Measurements from ENCODE around the gene MESD. TPM values are rescaled to one million over a fixed set of nuclear protein-coding genes. Genes with fewer than 3 reads are reported as not detected.

Gene MESD
- total RNA-seq, 4 donors from 2014 or later, result 14.1 to 17.4 (median 14.5) TPM

DNA sequence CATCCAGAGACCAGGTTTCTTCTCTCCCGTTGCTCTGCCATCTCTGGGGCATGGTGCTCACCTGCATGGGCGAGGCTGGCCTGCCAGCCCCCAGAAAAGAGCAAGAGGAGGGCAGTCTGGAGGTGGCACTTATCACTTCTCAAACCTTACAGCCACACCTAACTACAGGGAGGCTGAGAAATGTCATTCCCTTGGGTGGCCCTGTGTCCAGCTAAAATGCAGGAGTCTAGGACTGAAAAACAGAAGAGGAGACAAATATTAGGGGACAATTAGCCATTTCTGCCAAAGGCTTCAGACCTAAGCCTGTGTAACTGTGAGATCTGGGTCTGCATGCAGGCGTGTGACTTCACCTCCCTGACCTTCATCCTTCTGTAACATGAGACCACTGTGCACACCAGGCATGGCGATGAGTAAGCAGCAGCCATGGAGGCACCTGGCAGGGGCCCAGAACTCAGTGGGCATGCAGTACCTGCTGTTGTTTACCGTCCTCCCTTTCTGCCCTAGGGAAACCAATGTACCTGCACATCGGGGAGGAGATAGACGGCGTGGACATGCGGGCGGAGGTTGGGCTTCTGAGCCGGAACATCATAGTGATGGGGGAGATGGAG, 83.4 kb downstream of the MESD start:
- Histone ChIP-seq H3K4me3 (no peak overlapping the region), H3K4me1 (no peaks in the 10 kb centered on the region), H3K27ac (replicated peaks in 1 of 4) (no peak overlapping the region), H3K36me3 (peaks cover 10 to 52% (median 24%) of the 10 kb centered on the region in 4 donors), H3K9me3 (peaks cover 0 to 9% (median 0%) of the 10 kb centered on the region in 4 donors), H3K27me3 (no peaks in the 10 kb centered on the region)
- intact Hi-C loops (cut with DNase I), result no loop called here
- TF ChIP-seq POLR2A (IDR thresholded peaks at IDR 0.05; ENCODE audit: low read depth) (no peak), EP300 (IDR thresholded peaks at IDR 0.05) (no peak), POLR2AphosphoS5 (IDR thresholded peaks at IDR 0.05) (no peak)
- TF ChIP-seq, protein P1, sequence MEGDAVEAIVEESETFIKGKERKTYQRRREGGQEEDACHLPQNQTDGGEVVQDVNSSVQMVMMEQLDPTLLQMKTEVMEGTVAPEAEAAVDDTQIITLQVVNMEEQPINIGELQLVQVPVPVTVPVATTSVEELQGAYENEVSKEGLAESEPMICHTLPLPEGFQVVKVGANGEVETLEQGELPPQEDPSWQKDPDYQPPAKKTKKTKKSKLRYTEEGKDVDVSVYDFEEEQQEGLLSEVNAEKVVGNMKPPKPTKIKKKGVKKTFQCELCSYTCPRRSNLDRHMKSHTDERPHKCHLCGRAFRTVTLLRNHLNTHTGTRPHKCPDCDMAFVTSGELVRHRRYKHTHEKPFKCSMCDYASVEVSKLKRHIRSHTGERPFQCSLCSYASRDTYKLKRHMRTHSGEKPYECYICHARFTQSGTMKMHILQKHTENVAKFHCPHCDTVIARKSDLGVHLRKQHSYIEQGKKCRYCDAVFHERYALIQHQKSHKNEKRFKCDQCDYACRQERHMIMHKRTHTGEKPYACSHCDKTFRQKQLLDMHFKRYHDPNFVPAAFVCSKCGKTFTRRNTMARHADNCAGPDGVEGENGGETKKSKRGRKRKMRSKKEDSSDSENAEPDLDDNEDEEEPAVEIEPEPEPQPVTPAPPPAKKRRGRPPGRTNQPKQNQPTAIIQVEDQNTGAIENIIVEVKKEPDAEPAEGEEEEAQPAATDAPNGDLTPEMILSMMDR (IDR thresholded peaks at IDR 0.05), result no peak
- 92% methylated on average over 11 of the region's 11 CpGs for WGBS
- no peak for DNase-seq (ENCODE audit: extremely low spot score)

DNA sequence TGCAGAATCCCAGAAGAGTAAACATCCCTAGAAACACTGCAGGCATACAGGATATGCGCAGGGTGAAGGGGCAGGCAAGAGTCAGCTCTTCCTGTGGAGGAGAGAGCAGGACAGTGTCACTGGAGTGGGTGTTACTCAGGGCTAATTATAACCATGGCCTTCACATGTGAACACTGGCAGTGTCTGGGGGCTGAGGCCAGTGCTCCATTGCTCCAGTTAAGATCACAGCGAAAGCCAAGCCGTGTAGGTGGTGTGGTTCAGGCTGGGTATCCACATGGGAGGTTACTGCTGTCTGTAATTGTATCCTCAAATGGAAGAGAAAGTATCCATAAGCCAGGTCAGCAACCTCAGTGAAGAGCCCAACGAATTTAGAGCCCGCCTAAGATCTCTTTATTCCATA, 84.6 kb downstream of the MESD start:
- Histone ChIP-seq H3K36me3 (peaks cover 7 to 49% (median 16%) of the 10 kb centered on the region in 4 donors), H3K27me3 (no peaks in the 10 kb centered on the region), H3K4me1 (no peaks in the 10 kb centered on the region), H3K9me3 (peaks cover 0 to 9% (median 0%) of the 10 kb centered on the region in 4 donors), H3K27ac (replicated peaks in 1 of 4) (no peak overlapping the region), H3K4me3 (no peak overlapping the region)
- 80% methylated on average over 4 of the region's 5 CpGs for WGBS
- intact Hi-C loops (cut with DNase I), result no loop called here
- no peak for DNase-seq (ENCODE audit: extremely low spot score)
- TF ChIP-seq POLR2A (IDR thresholded peaks at IDR 0.05; ENCODE audit: low read depth), result no peak
- TF ChIP-seq, protein P1 (IDR thresholded peaks at IDR 0.05), result no peak
- no peak for TF ChIP-seq EP300 (IDR thresholded peaks at IDR 0.05)
- TF ChIP-seq POLR2AphosphoS5 (IDR thresholded peaks at IDR 0.05), result no peak

DNA sequence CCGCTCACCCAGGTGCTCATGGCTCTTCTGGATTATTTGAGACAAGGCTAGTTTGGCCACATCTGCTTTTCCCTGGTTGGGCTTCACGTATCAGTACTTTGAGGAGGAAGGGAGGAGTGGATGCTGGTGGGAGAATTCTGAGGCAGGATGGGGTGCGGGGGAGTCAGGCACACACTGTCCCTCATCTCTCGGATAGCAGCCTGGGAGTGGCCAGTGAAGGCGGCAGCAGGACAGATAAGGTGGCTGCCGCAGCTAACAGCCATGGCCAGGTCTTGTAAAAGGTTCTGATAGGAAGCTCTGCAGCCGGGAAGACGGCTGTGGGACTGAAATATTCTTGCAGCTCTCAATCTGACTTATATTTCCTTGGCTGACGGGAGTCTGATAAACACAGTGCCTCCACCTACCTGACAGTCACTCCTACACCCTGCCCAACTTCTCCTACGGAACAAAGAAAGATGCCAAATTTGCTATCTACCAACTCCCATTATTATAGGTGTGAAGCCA, 87.3 kb downstream of the MESD start:
- DNase-seq (ENCODE audit: extremely low spot score), result no peak

DNA sequence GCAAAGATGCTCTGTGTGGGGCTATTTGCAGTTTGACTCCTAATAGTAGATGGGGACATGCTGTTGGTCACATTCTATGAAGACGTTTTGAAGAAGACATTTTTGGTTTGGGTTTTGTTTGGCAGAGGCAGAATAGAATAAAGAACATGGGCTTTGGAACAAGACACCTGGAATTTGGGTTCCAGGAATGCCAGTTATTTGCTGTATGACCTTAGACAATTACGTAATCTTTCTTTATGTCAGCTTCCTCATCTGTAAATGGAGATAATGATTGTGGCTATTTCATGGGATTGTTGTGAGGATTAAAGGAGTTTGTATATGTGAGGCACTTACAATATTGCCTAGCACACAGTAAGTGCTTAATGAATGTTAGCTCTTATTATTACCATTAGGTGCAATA, 91.6 kb downstream of the MESD start:
- H3K4me1 ChIP-seq, result no peaks in the 10 kb centered on the region
- H3K9me3 ChIP-seq, result peaks cover 0 to 14% (median 0%) of the 10 kb centered on the region in 4 donors
- WGBS, result 86% methylated on average over 2 of the region's 2 CpGs
- no peaks in the 10 kb centered on the region for H3K27me3 ChIP-seq
- H3K27ac ChIP-seq (replicated peaks in 1 of 4), result no peak overlapping the region
- H3K36me3 ChIP-seq, result peaks cover 0 to 10% (median 3%) of the 10 kb centered on the region in 4 donors
- intact Hi-C loops (cut with DNase I), result no loop called here
- no peak overlapping the region for H3K4me3 ChIP-seq
- TF ChIP-seq EP300 (IDR thresholded peaks at IDR 0.05) (no peak), POLR2AphosphoS5 (IDR thresholded peaks at IDR 0.05) (no peak), POLR2A (IDR thresholded peaks at IDR 0.05; ENCODE audit: low read depth) (no peak)
- TF ChIP-seq, protein P1 (IDR thresholded peaks at IDR 0.05), result no peak
- DNase-seq (ENCODE audit: extremely low spot score), result no peak

More for the DNA sequence above, 87.3 kb downstream of the MESD start:
- H3K27me3 ChIP-seq, result no peaks in the 10 kb centered on the region
- intact Hi-C loops (cut with DNase I), result no loop called here
- TF ChIP-seq EP300 (IDR thresholded peaks at IDR 0.05), result no peak
- TF ChIP-seq POLR2A (IDR thresholded peaks at IDR 0.05; ENCODE audit: low read depth), result no peak
- no peaks in the 10 kb centered on the region for H3K9me3 ChIP-seq
- peaks cover 0 to 30% (median 5%) of the 10 kb centered on the region in 4 donors for H3K36me3 ChIP-seq
- H3K4me1 ChIP-seq, result no peaks in the 10 kb centered on the region
- no peak overlapping the region for H3K27ac ChIP-seq (replicated peaks in 1 of 4)
- WGBS, result 90% methylated on average over 10 of the region's 10 CpGs
- H3K4me3 ChIP-seq, result no peak overlapping the region

Small RNA genes within 50 kb of the gene (small RNA-seq; reads per million reads assigned to genes)
- 0 reads per million in 3 donors for gene MIR4514

Other genes starting within 250 kb of the MESD start
- under 1 TPM in 3 of 4 donors, not detected in 1; 0.17 to 0.34 (median 0.26) TPM for gene CEMIP, start 210.4 kb downstream of the MESD start, total RNA-seq
- gene TLNRD1, start 11.1 kb upstream of the MESD start, total RNA-seq, result 10 to 100 TPM; 15.8 to 45.7 (median 33.1) TPM
- gene CFAP161, start 144.5 kb upstream of the MESD start, total RNA-seq, result under 1 TPM in 2 of 4 donors, not detected in 2; 0.66 to 0.71 TPM
- gene IL16, start 207.1 kb upstream of the MESD start, total RNA-seq, result 10 to 100 TPM; 13.5 to 34.9 (median 19.8) TPM

Data from esophagus muscularis mucosa (tissue), 4 donors.